Loucy (cell line): ENCODE data around the gene E2F7.

ENCODE experiments used
- H2AFZ ChIP-seq: fragments of 200-600 bp; sonication (generic); 2 replicates; pipeline ENCODE4 v1.6.0; 2016; ENCODE audit warnings: antibody characterized with exemption, mild to moderate bottlenecking, low read length, moderate library complexity
- H3F3A ChIP-seq: fragments of 200-600 bp; 2 replicates; pipeline ENCODE4 v1.6.0; 2016; ENCODE audit warnings: antibody characterized with exemption, low read depth, mild to moderate bottlenecking
- H3K27me3 ChIP-seq: fragments of 200-600 bp; sonication (generic); 2 replicates; pipeline ENCODE4 v1.6.1; 2014; ENCODE audit warnings: low read length, mild to moderate bottlenecking; ENCODE audit not compliant: insufficient read depth, poor library complexity, severe bottlenecking
- H3K36me3 ChIP-seq: fragments of 200-600 bp; sonication (generic); 2 replicates; pipeline ENCODE4 v1.6.1; 2016; ENCODE audit warnings: low read length; ENCODE audit not compliant: insufficient read depth
- H3K4me1 ChIP-seq: fragments of 200-600 bp; sonication (generic); 2 replicates; pipeline ENCODE4 v1.5.1; 2014; ENCODE audit warnings: low read length, mild to moderate bottlenecking; ENCODE audit not compliant: insufficient read depth, poor library complexity, severe bottlenecking
- H3K4me2 ChIP-seq: fragments of 200-600 bp; sonication (generic); 2 replicates; pipeline ENCODE4 v1.6.0; 2014; ENCODE audit warnings: antibody characterized with exemption, low read length, low read depth, mild to moderate bottlenecking; ENCODE audit not compliant: poor library complexity, severe bottlenecking
- H3K4me3 ChIP-seq: fragments of 200-600 bp; sonication (generic); 2 replicates; pipeline ENCODE4 v1.5.1; 2014; ENCODE audit warnings: low read length, mild to moderate bottlenecking, mixed read lengths; ENCODE audit not compliant: poor library complexity, severe bottlenecking
- H3K79me2 ChIP-seq: fragments of 200-600 bp; sonication (generic); 2 replicates; pipeline ENCODE4 v1.6.1; 2014; ENCODE audit warnings: low read length; ENCODE audit not compliant: insufficient read depth
- H3K9ac ChIP-seq: fragments of 200-600 bp; sonication (generic); 2 replicates; pipeline ENCODE4 v1.6.0; 2014; ENCODE audit warnings: mild to moderate bottlenecking, low read depth, low read length, moderate library complexity; ENCODE audit not compliant: poor library complexity, severe bottlenecking
- H3K9me2 ChIP-seq: fragments of 200-600 bp; sonication (generic); replicated peaks from 2 replicates; pipeline ENCODE4 v1.6.1; 2016; ENCODE audit warnings: low read depth, low read length, mixed read lengths
- H3K9me3 ChIP-seq: fragments of 200-600 bp; sonication (generic); 2 replicates; pipeline ENCODE4 v1.6.1; 2014; ENCODE audit warnings: mild to moderate bottlenecking, antibody characterized with exemption, low read length, low read depth; ENCODE audit not compliant: insufficient read depth
- H4K20me1 ChIP-seq: fragments of 200-600 bp; sonication (generic); 2 replicates; pipeline ENCODE4 v1.6.0; 2014; ENCODE audit warnings: antibody characterized with exemption, low read length, mild to moderate bottlenecking; ENCODE audit not compliant: insufficient read depth, poor library complexity, severe bottlenecking
- EZH2phosphoT487 ChIP-seq: fragments of 200-600 bp; IDR thresholded peaks from 2 replicates; pipeline ENCODE4 v1.6.1; 2018; ENCODE audit warnings: antibody characterized with exemption, mild to moderate bottlenecking, moderate library complexity, borderline replicate concordance
- TF ChIP-seq, protein P1 (sequence below): fragments of 200-600 bp; sonication (generic); conservative IDR thresholded peaks from 2 replicates; pipeline ENCODE4 v1.5.1; 2014; ENCODE audit warnings: mild to moderate bottlenecking, antibody characterized with exemption, low read length

E2F7 gene

DNA sequence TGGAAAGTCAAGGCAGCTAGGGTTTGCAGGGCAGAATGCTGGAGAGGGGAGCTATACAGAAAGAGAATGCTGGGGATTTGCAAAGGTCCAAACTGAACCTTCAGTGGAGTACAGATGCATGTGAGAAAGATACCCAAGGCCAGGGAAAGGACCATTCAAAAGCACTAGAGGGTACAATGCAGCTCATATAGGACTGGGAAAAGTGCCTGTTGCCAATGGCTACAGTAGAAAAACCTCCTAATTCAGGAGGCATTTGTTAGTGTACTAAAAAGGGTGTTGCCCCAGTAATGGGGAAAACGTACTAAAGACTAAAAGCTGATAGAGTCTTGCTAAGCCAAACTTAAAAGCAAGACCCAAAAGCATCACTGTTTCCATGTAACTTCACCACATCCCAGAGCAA is 30.1 kb downstream of the E2F7 start:
- Histone ChIP-seq H3K9me2 (no peaks in the 10 kb centered on the region), H4K20me1 (no peaks in the 10 kb centered on the region), H3K4me2 (no peak overlapping the region), H3F3A (no peaks in the 10 kb centered on the region), H3K9ac (no peak overlapping the region), H3K4me3 (no peak overlapping the region), H3K9me3 (peaks cover 4% of the 10 kb centered on the region; the same call in 1 of the 2 replicates), H3K27me3 (no peaks in the 10 kb centered on the region), H3K36me3 (peaks cover 64% of the 10 kb centered on the region; the same call in 1 of the 2 replicates), H2AFZ (no peak overlapping the region), H3K4me1 (no peaks in the 10 kb centered on the region), H3K79me2 (no peaks in the 10 kb centered on the region)
- no peak for TF ChIP-seq EZH2phosphoT487
- TF ChIP-seq, protein P1, sequence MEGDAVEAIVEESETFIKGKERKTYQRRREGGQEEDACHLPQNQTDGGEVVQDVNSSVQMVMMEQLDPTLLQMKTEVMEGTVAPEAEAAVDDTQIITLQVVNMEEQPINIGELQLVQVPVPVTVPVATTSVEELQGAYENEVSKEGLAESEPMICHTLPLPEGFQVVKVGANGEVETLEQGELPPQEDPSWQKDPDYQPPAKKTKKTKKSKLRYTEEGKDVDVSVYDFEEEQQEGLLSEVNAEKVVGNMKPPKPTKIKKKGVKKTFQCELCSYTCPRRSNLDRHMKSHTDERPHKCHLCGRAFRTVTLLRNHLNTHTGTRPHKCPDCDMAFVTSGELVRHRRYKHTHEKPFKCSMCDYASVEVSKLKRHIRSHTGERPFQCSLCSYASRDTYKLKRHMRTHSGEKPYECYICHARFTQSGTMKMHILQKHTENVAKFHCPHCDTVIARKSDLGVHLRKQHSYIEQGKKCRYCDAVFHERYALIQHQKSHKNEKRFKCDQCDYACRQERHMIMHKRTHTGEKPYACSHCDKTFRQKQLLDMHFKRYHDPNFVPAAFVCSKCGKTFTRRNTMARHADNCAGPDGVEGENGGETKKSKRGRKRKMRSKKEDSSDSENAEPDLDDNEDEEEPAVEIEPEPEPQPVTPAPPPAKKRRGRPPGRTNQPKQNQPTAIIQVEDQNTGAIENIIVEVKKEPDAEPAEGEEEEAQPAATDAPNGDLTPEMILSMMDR = no peak

DNA sequence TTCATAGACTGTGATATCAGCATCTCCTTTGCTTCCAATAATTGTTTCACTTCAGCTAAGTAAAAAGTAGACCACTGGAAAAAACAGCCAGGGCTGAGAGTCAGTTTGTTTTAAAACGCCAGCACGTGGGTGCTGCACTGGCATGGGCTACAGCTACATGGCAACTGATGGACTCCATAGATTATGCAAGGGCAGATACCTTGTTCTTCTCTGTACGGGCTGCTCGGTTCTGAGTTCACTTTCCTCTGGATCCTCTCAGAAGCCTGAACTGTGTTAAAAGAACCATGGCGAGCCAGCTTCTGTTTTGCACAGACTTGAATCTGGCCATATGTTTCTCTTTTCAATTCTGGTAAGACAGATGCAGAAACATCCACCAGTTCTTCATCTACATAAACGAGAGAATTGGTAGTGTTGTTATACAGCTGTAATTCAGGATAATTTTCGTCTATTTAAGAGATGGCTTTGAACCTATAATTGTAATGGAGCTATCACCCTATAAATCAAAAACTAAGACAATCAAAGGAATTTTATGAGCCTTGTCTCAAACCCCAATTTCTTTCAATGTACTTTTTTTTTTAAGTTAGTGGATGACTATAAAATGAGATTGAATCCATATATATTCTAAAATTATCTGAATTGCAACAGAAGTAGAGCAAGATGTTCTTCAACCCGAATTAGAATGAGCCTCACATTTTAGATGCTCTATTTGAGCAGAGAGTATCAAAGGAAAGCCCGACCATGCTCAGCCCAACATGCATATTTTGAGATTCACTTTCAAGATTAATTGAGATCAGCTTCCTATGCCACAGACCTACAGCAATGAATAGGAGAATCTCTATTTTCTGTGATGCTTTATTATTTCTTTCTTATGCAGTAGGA is 31.5 kb downstream of the E2F7 start:
- Histone ChIP-seq H3K4me3 (no peak overlapping the region), H4K20me1 (no peaks in the 10 kb centered on the region), H3K4me1 (no peaks in the 10 kb centered on the region), H3K79me2 (no peaks in the 10 kb centered on the region), H3K9me2 (no peaks in the 10 kb centered on the region), H3K27me3 (no peaks in the 10 kb centered on the region), H3K9ac (no peak overlapping the region), H3K9me3 (peaks cover 4% of the 10 kb centered on the region; the same call in 1 of the 2 replicates), H3K4me2 (no peak overlapping the region), H3F3A (no peaks in the 10 kb centered on the region), H2AFZ (no peak overlapping the region), H3K36me3 (peaks cover 67% of the 10 kb centered on the region; the same call in 1 of the 2 replicates)
- TF ChIP-seq, protein P1 = no peak
- no peak for TF ChIP-seq EZH2phosphoT487

DNA sequence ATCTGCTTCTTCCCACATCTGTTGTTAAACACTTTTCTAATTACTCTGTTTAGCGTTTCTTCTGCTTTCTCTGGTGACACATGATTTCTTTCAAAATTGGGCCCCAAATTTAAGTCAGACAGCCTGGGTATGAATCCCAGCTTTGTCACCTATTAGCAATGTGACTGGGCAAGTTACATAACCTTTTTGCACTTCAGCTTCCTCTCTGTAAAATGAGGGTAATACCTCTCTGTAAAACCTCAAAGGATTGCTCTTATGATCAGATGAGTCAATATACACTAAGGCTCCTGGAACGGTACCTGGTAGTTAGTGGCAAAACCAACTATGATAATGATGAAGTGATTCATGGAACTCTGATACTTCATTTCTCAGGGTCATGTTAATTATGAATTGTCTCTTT is 33.0 kb downstream of the E2F7 start:
- Histone ChIP-seq H3K9me2 (no peaks in the 10 kb centered on the region), H3K4me1 (no peaks in the 10 kb centered on the region), H3F3A (no peaks in the 10 kb centered on the region), H3K27me3 (no peaks in the 10 kb centered on the region), H3K79me2 (no peaks in the 10 kb centered on the region), H2AFZ (no peak overlapping the region), H3K4me3 (no peak overlapping the region), H3K9ac (no peak overlapping the region), H3K9me3 (no peaks in the 10 kb centered on the region), H3K4me2 (no peak overlapping the region), H4K20me1 (no peaks in the 10 kb centered on the region), H3K36me3 (peaks cover 68% of the 10 kb centered on the region; the same call in 1 of the 2 replicates)
- TF ChIP-seq, protein P1 = no peak
- no peak for TF ChIP-seq EZH2phosphoT487
